WTC11 (cell line): ENCODE data around the gene SOX4. TPM values are rescaled to one million over a fixed set of nuclear protein-coding genes. Genes with fewer than 3 reads are reported as not detected.

Source experiments
- ATAC-seq: fragments of 200-7000 bp; cut with Tn5 transposase; 2 replicates; pipeline ENCODE4 v1.10.0; 2021; ENCODE audit warnings: mild to moderate bottlenecking, moderate library complexity
- CTCF ChIA-PET: fragments of 300-600 bp; sonication (Branson Sonifier 250); formaldehyde crosslinking; loops from one replicate; lab custom pipeline; 2021; ENCODE audit warnings: antibody characterized with exemption; lab: Charles Lee
- POLR2A ChIA-PET: fragments of 350-600 bp; sonication (Branson Sonifier 250); formaldehyde crosslinking; loops from one replicate; lab custom pipeline; 2021; ENCODE audit warnings: antibody characterized with exemption; lab: Charles Lee
- DNase-seq: peaks from one replicate; pipeline ENCODE4 v3.0.0; 2021; ENCODE audit warnings: low spot score
- H3K27ac Mint-ChIP-seq: 2 replicates; pipeline ENCODE4 v1.8.0; 2021; ENCODE audit warnings: mixed read lengths
- H3K27me3 Mint-ChIP-seq: 2 replicates; pipeline ENCODE4 v1.8.0; 2021; ENCODE audit warnings: low read depth, mild to moderate bottlenecking, moderate library complexity, mixed read lengths
- H3K36me3 Mint-ChIP-seq: 2 replicates; pipeline ENCODE4 v1.8.0; 2021; ENCODE audit warnings: mixed read lengths
- H3K4me1 Mint-ChIP-seq: 2 replicates; pipeline ENCODE4 v1.8.0; 2022; ENCODE audit warnings: mixed read lengths
- H3K4me3 Mint-ChIP-seq: 2 replicates; pipeline ENCODE4 v1.8.0; 2021; ENCODE audit warnings: mild to moderate bottlenecking, moderate library complexity, mixed read lengths
- H3K9me3 Mint-ChIP-seq: 2 replicates; pipeline ENCODE4 v1.8.0; 2021; ENCODE audit warnings: mixed read lengths
- ELF4 ChIP-seq: sonication (generic); formaldehyde crosslinking; IDR thresholded peaks from 2 replicates; pipeline ENCODE4 v1.8.1; 2022; ENCODE audit warnings: low read depth, mild to moderate bottlenecking, moderate library complexity, missing genetic modification reagents
- GABPB1 ChIP-seq: sonication (generic); formaldehyde crosslinking; IDR thresholded peaks from 2 replicates; pipeline ENCODE4 v1.8.1; 2023; ENCODE audit warnings: mild to moderate bottlenecking, missing genetic modification reagents
- HMGA2 ChIP-seq: fragments of 250-450 bp; sonication (Bioruptor Pico); IDR thresholded peaks from 2 replicates; pipeline ENCODE4 v1.4.0; 2021; ENCODE audit warnings: mild to moderate bottlenecking, moderate library complexity
- IRF2 ChIP-seq: sonication (generic); formaldehyde crosslinking; IDR thresholded peaks from 2 replicates; pipeline ENCODE4 v1.8.0; 2022; ENCODE audit warnings: low read depth, missing genetic modification reagents, borderline replicate concordance
- MXD4 ChIP-seq: fragments of 250-450 bp; sonication (Bioruptor Pico); IDR thresholded peaks from 2 replicates; pipeline ENCODE4 v1.8.0; 2021; ENCODE audit warnings: mild to moderate bottlenecking, moderate library complexity, borderline replicate concordance
- NFE2L1 ChIP-seq: sonication (generic); formaldehyde crosslinking; IDR thresholded peaks from 2 replicates; pipeline ENCODE4 v1.8.1; 2023; ENCODE audit warnings: missing genetic modification reagents
- NFYB ChIP-seq: sonication (generic); formaldehyde crosslinking; conservative IDR thresholded peaks from 2 replicates; pipeline ENCODE4 v1.8.0; 2022; ENCODE audit warnings: low read depth, missing genetic modification reagents
- NR2C2 ChIP-seq: sonication (generic); formaldehyde crosslinking; IDR thresholded peaks from 2 replicates; pipeline ENCODE4 v1.8.0; 2022; ENCODE audit warnings: mild to moderate bottlenecking, missing genetic modification reagents
- PRRX2 ChIP-seq: fragments of 250-450 bp; sonication (Bioruptor Pico); IDR thresholded peaks from 2 replicates; pipeline ENCODE4 v1.8.0; 2021; ENCODE audit warnings: mild to moderate bottlenecking
- RELA ChIP-seq: sonication (generic); formaldehyde crosslinking; IDR thresholded peaks from 2 replicates; pipeline ENCODE4 v1.8.1; 2022; ENCODE audit warnings: missing genetic modification reagents, mild to moderate bottlenecking, borderline replicate concordance
- RORB ChIP-seq: fragments of 250-450 bp; sonication (Bioruptor Pico); IDR thresholded peaks from 2 replicates; pipeline ENCODE4 v1.9.0; 2021; ENCODE audit warnings: mild to moderate bottlenecking
- TEAD1 ChIP-seq: sonication (generic); formaldehyde crosslinking; IDR thresholded peaks from 2 replicates; pipeline ENCODE4 v1.8.0; 2022; ENCODE audit warnings: mild to moderate bottlenecking, missing genetic modification reagents
- TP53 ChIP-seq: sonication (generic); formaldehyde crosslinking; IDR thresholded peaks from 2 replicates; pipeline ENCODE4 v1.8.1; 2023; ENCODE audit warnings: mild to moderate bottlenecking, missing genetic modification reagents
- ZNF671 ChIP-seq: fragments of 250-450 bp; sonication (Bioruptor Pico); IDR thresholded peaks from 2 replicates; pipeline ENCODE4 v1.8.0; 2021; ENCODE audit warnings: mild to moderate bottlenecking
- total RNA-seq: library from RNA; stranded (reverse); gene quantifications from 3 replicates; pipeline ENCODE4 v1.2.3, GENCODE V29; 2021
- TF ChIP-seq, protein P1 (sequence below): sonication (generic); formaldehyde crosslinking; IDR thresholded peaks from 2 replicates; pipeline ENCODE4 v1.8.0; 2023; ENCODE audit warnings: missing genetic modification reagents
- TF ChIP-seq, protein P2 (sequence below): sonication (generic); formaldehyde crosslinking; IDR thresholded peaks from 2 replicates; pipeline ENCODE4 v1.8.1; 2022; ENCODE audit warnings: low read depth, mild to moderate bottlenecking, moderate library complexity, missing genetic modification reagents, borderline replicate concordance
- TF ChIP-seq, protein P3 (sequence below): fragments of 250-450 bp; sonication (Bioruptor Pico); IDR thresholded peaks from 2 replicates; pipeline ENCODE4 v1.9.0; 2021; ENCODE audit warnings: mild to moderate bottlenecking
- TF ChIP-seq, protein P4 (sequence below): sonication (generic); formaldehyde crosslinking; IDR thresholded peaks from 2 replicates; pipeline ENCODE4 v1.8.0; 2023; ENCODE audit warnings: missing genetic modification reagents, mild to moderate bottlenecking, borderline replicate concordance
- TF ChIP-seq, protein P5 (sequence below): sonication (generic); formaldehyde crosslinking; IDR thresholded peaks from 2 replicates; pipeline ENCODE4 v1.8.0; 2023; ENCODE audit warnings: mild to moderate bottlenecking, missing genetic modification reagents

Gene SOX4
- total RNA-seq, 1 experiment from 2014 or later = 182 TPM

DNA sequence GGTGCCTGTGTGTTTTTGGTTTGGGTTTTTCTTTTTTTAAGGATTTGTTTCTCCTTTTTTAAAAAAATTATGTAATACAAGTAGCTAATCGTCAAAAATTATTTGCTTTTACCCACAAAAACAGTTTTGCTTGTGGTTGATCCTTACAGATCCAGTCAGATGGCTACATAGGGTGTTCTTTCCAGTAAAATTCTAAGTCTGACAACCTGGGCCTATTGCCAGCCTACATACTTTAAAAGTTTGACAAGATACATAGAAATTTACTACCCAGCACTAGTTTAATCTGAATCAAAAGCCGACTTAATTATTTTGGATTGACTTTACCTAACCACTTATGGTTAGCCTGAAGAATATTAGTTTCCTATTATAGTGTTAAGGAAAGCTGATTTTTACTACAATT lies 2.1 kb upstream of the SOX4 start:
- H3K36me3 Mint-ChIP-seq = peaks cover 14% of the 10 kb centered on the region
- ChIA-PET CTCF (interaction anchor here (1.2 kb wide), 1 partner anchor 96 kb away, joined by 3 read pairs; no protein-coding TSS in a partner anchor), POLR2A (interaction anchor here (1.9 kb wide), 1 partner anchor 74 kb away, joined by 4 read pairs; no protein-coding TSS in a partner anchor)
- no peak for DNase-seq
- peaks cover 10% of the 10 kb centered on the region for H3K27me3 Mint-ChIP-seq
- no peaks in the 10 kb centered on the region for H3K9me3 Mint-ChIP-seq
- H3K4me3 Mint-ChIP-seq = no peak overlapping the region
- H3K4me1 Mint-ChIP-seq = peaks cover 16% of the 10 kb centered on the region
- no peak for ATAC-seq
- H3K27ac Mint-ChIP-seq = no peak overlapping the region
- TF ChIP-seq, protein P1, sequence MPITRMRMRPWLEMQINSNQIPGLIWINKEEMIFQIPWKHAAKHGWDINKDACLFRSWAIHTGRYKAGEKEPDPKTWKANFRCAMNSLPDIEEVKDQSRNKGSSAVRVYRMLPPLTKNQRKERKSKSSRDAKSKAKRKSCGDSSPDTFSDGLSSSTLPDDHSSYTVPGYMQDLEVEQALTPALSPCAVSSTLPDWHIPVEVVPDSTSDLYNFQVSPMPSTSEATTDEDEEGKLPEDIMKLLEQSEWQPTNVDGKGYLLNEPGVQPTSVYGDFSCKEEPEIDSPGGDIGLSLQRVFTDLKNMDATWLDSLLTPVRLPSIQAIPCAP = no peak
- TF ChIP-seq PRRX2 (CRISPR knock-in tag) (no peak), NFYB (CRISPR knock-in tag) (no peak), RORB (no peak), TP53 (no peak), IRF2 (CRISPR knock-in tag) (no peak), HMGA2 (CRISPR knock-in tag) (no peak), RELA (CRISPR knock-in tag) (no peak), GABPB1 (CRISPR knock-in tag) (no peak), ELF4 (CRISPR knock-in tag) (no peak), ZNF671 (CRISPR knock-in tag) (no peak), TEAD1 (CRISPR knock-in tag) (no peak), NFE2L1 (CRISPR knock-in tag) (no peak), MXD4 (CRISPR knock-in tag) (no peak), NR2C2 (CRISPR knock-in tag) (no peak)
- TF ChIP-seq, protein P2, sequence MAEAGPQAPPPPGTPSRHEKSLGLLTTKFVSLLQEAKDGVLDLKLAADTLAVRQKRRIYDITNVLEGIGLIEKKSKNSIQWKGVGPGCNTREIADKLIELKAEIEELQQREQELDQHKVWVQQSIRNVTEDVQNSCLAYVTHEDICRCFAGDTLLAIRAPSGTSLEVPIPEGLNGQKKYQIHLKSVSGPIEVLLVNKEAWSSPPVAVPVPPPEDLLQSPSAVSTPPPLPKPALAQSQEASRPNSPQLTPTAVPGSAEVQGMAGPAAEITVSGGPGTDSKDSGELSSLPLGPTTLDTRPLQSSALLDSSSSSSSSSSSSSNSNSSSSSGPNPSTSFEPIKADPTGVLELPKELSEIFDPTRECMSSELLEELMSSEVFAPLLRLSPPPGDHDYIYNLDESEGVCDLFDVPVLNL (CRISPR knock-in tag) = no peak
- TF ChIP-seq, protein P3, sequence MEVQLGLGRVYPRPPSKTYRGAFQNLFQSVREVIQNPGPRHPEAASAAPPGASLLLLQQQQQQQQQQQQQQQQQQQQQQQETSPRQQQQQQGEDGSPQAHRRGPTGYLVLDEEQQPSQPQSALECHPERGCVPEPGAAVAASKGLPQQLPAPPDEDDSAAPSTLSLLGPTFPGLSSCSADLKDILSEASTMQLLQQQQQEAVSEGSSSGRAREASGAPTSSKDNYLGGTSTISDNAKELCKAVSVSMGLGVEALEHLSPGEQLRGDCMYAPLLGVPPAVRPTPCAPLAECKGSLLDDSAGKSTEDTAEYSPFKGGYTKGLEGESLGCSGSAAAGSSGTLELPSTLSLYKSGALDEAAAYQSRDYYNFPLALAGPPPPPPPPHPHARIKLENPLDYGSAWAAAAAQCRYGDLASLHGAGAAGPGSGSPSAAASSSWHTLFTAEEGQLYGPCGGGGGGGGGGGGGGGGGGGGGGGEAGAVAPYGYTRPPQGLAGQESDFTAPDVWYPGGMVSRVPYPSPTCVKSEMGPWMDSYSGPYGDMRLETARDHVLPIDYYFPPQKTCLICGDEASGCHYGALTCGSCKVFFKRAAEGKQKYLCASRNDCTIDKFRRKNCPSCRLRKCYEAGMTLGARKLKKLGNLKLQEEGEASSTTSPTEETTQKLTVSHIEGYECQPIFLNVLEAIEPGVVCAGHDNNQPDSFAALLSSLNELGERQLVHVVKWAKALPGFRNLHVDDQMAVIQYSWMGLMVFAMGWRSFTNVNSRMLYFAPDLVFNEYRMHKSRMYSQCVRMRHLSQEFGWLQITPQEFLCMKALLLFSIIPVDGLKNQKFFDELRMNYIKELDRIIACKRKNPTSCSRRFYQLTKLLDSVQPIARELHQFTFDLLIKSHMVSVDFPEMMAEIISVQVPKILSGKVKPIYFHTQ = no peak
- TF ChIP-seq, protein P4, sequence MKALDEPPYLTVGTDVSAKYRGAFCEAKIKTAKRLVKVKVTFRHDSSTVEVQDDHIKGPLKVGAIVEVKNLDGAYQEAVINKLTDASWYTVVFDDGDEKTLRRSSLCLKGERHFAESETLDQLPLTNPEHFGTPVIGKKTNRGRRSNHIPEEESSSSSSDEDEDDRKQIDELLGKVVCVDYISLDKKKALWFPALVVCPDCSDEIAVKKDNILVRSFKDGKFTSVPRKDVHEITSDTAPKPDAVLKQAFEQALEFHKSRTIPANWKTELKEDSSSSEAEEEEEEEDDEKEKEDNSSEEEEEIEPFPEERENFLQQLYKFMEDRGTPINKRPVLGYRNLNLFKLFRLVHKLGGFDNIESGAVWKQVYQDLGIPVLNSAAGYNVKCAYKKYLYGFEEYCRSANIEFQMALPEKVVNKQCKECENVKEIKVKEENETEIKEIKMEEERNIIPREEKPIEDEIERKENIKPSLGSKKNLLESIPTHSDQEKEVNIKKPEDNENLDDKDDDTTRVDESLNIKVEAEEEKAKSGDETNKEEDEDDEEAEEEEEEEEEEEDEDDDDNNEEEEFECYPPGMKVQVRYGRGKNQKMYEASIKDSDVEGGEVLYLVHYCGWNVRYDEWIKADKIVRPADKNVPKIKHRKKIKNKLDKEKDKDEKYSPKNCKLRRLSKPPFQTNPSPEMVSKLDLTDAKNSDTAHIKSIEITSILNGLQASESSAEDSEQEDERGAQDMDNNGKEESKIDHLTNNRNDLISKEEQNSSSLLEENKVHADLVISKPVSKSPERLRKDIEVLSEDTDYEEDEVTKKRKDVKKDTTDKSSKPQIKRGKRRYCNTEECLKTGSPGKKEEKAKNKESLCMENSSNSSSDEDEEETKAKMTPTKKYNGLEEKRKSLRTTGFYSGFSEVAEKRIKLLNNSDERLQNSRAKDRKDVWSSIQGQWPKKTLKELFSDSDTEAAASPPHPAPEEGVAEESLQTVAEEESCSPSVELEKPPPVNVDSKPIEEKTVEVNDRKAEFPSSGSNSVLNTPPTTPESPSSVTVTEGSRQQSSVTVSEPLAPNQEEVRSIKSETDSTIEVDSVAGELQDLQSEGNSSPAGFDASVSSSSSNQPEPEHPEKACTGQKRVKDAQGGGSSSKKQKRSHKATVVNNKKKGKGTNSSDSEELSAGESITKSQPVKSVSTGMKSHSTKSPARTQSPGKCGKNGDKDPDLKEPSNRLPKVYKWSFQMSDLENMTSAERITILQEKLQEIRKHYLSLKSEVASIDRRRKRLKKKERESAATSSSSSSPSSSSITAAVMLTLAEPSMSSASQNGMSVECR (CRISPR knock-in tag) = no peak
- TF ChIP-seq, protein P5, sequence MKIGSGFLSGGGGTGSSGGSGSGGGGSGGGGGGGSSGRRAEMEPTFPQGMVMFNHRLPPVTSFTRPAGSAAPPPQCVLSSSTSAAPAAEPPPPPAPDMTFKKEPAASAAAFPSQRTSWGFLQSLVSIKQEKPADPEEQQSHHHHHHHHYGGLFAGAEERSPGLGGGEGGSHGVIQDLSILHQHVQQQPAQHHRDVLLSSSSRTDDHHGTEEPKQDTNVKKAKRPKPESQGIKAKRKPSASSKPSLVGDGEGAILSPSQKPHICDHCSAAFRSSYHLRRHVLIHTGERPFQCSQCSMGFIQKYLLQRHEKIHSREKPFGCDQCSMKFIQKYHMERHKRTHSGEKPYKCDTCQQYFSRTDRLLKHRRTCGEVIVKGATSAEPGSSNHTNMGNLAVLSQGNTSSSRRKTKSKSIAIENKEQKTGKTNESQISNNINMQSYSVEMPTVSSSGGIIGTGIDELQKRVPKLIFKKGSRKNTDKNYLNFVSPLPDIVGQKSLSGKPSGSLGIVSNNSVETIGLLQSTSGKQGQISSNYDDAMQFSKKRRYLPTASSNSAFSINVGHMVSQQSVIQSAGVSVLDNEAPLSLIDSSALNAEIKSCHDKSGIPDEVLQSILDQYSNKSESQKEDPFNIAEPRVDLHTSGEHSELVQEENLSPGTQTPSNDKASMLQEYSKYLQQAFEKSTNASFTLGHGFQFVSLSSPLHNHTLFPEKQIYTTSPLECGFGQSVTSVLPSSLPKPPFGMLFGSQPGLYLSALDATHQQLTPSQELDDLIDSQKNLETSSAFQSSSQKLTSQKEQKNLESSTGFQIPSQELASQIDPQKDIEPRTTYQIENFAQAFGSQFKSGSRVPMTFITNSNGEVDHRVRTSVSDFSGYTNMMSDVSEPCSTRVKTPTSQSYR (CRISPR knock-in tag) = no peak
- TF ChIP-seq, all 79 proteins: peak for 0
